DOHH2 (cell line): ENCODE data around the gene KRTAP10-3.

Source experiments
- CTCF ChIP-seq: fragments of 200-600 bp; sonication (generic); IDR thresholded peaks from one replicate; pipeline ENCODE4 v1.5.1; 2014; ENCODE audit warnings: antibody characterized with exemption, mild to moderate bottlenecking, low read depth, low read length; ENCODE audit not compliant: poor library complexity, severe bottlenecking
- EZH2phosphoT487 ChIP-seq: fragments of 200-600 bp; sonication (generic); IDR thresholded peaks from 2 replicates; pipeline ENCODE4 v1.6.1; 2017; ENCODE audit warnings: borderline replicate concordance, mild to moderate bottlenecking, antibody characterized with exemption, low read length, moderate library complexity, mixed read lengths

- TF ChIP-seq EZH2phosphoT487, result no peak
- TF ChIP-seq CTCF, result no peak
Measured at GRCh38 chr21:44555200-44555875, 3.3 kb downstream of the KRTAP10-3 start.
